Naive thymus-derived CD8-positive, alpha-beta T cell (primary cell): ENCODE measurements around the gene SLC39A11. TPM values are rescaled to one million over a fixed set of nuclear protein-coding genes. Genes with fewer than 3 reads are reported as not detected.
"Not testable (repeated sequence)": the region's sequence is repeated elsewhere in the genome, so short reads cannot be mapped to it uniquely, and the experiment has no call there.

Experiments
- ATAC-seq, 2 donors: fragments of 150-1000 bp; cut with Tn5 transposase in 1 of 2; sonication (Bioruptor Pico), chemical (Tn5 transposase) in 1 of 2; 1 replicate in 1 of 2; 2 replicates in 1 of 2; pipeline ENCODE4 v1.10.0; 2021; ENCODE audit warnings: mild to moderate bottlenecking in 2 of 2, moderate library complexity in 2 of 2
- POLR2A ChIA-PET: fragments of 350-600 bp; sonication (Branson Sonifier 250); formaldehyde crosslinking; loops from one replicate; lab custom pipeline; 2021; ENCODE audit warnings: antibody characterized with exemption; lab: Charles Lee
- DNase-seq, 10 donors: peaks; one replicate each; pipeline versions ENCODE4 v3.0.0 to v3.0.0-alpha.2; 2020 to 2022
- H3K27ac Mint-ChIP-seq, 10 donors: one replicate each; pipeline ENCODE4 v1.8.0; 2020 to 2022; ENCODE audit warnings: mild to moderate bottlenecking in 10 of 10, mixed read lengths in 10 of 10, moderate library complexity in 4 of 10, inconsistent platforms in 1 of 10
- H3K27me3 Mint-ChIP-seq, 5 donors: one replicate each; pipeline ENCODE4 v1.8.0; 2021 to 2022; ENCODE audit warnings: mixed read lengths in 5 of 5
- H3K36me3 Mint-ChIP-seq, 3 donors: one replicate each; pipeline ENCODE4 v1.8.0; 2020 to 2022; ENCODE audit warnings: mixed read lengths in 3 of 3, mild to moderate bottlenecking in 2 of 3, inconsistent platforms in 1 of 3
- H3K4me1 Mint-ChIP-seq, 4 donors: one replicate each; pipeline ENCODE4 v1.8.0; 2021 to 2022; ENCODE audit warnings: mixed read lengths in 4 of 4
- H3K4me3 Mint-ChIP-seq, 10 donors: one replicate each; pipeline ENCODE4 v1.8.0; 2020 to 2022; ENCODE audit warnings: mild to moderate bottlenecking in 10 of 10, mixed read lengths in 10 of 10, moderate library complexity in 6 of 10, inconsistent platforms in 1 of 10
- H3K9me3 Mint-ChIP-seq, 9 donors: one replicate each; pipeline ENCODE4 v1.8.0; 2020 to 2022; ENCODE audit warnings: mixed read lengths in 9 of 9, mild to moderate bottlenecking in 3 of 9, inconsistent platforms in 1 of 9, moderate library complexity in 1 of 9
- polyA plus RNA-seq, 3 donors: library from polyadenylated mRNA; unstranded; fragments of 300-500 nt; fragmentation: Illumina TruSeq; gene quantifications; one replicate each; pipeline ENCODE4 v1.2.3, GENCODE V29; 2021
- total RNA-seq, 8 experiments: library from RNA in 2 of 8; stranded (reverse) in 2 of 8; gene quantifications; one replicate each; pipeline ENCODE4 v1.2.3 and lab custom pipeline; 2021 to 2026

Gene SLC39A11
- total and polyA plus RNA-seq, 5 experiments from 2014 or later = 6.2 to 14.4 (median 10.3) TPM

- Mint-ChIP-seq H3K36me3 (peaks cover 26 to 58% (median 35%) of the 10 kb centered on the region in 3 donors), H3K9me3 (peaks cover 10 to 63% (median 20%) of the 10 kb centered on the region in 9 donors), H3K27ac (no peak overlapping the region), H3K27me3 (no peaks in the 10 kb centered on the region), H3K4me3 (no peak overlapping the region), H3K4me1 (no peaks in the 10 kb centered on the region)
- POLR2A ChIA-PET = no interaction called here
- DNase-seq = no peak
- no peak for ATAC-seq
Observed at GRCh38 chr17:72804949-72805707, 287.4 kb downstream of the SLC39A11 start.

GRCh38 chr17:72802726-72803125 is 289.8 kb downstream of the SLC39A11 start:
- DNase-seq (no peak), ATAC-seq (no peak)
- H3K4me3 Mint-ChIP-seq = no peak overlapping the region
- no peaks in the 10 kb centered on the region for H3K4me1 Mint-ChIP-seq
- H3K9me3 Mint-ChIP-seq = peaks cover 18 to 75% (median 31%) of the 10 kb centered on the region in 9 donors
- POLR2A ChIA-PET = no interaction called here
- no peaks in the 10 kb centered on the region for H3K27me3 Mint-ChIP-seq
- H3K36me3 Mint-ChIP-seq = peaks cover 30 to 70% (median 44%) of the 10 kb centered on the region in 3 donors
- no peak overlapping the region for H3K27ac Mint-ChIP-seq

- Mint-ChIP-seq H3K9me3 (peaks cover 14 to 99% (median 70%) of the 10 kb centered on the region in 9 donors), H3K27ac (no peak overlapping the region), H3K27me3 (no peaks in the 10 kb centered on the region), H3K4me3 (no peak overlapping the region), H3K36me3 (peaks cover 56 to 89% (median 81%) of the 10 kb centered on the region in 3 donors), H3K4me1 (no peaks in the 10 kb centered on the region)
- POLR2A ChIA-PET = no interaction called here
- DNase-seq (no peak), ATAC-seq (no peak)
Observed at GRCh38 chr17:72797142-72797541, 295.3 kb downstream of the SLC39A11 start.

GRCh38 chr17:72795941-72796340 is 296.5 kb downstream of the SLC39A11 start:
- POLR2A ChIA-PET = no interaction called here
- DNase-seq (no peak), ATAC-seq (no peak)
- no peaks in the 10 kb centered on the region for H3K4me1 Mint-ChIP-seq
- peaks cover 18 to 98% (median 70%) of the 10 kb centered on the region in 9 donors for H3K9me3 Mint-ChIP-seq
- H3K27ac Mint-ChIP-seq = no peak overlapping the region
- H3K36me3 Mint-ChIP-seq = peaks cover 59 to 91% (median 89%) of the 10 kb centered on the region in 3 donors
- no peak overlapping the region for H3K4me3 Mint-ChIP-seq
- H3K27me3 Mint-ChIP-seq = no peaks in the 10 kb centered on the region

GRCh38 chr17:72794152-72794551 is 298.3 kb downstream of the SLC39A11 start:
- POLR2A ChIA-PET = no interaction called here
- Mint-ChIP-seq H3K36me3 (peaks cover 56 to 85% (median 76%) of the 10 kb centered on the region in 3 donors), H3K9me3 (peaks cover 13 to 90% (median 56%) of the 10 kb centered on the region in 9 donors), H3K4me3 (no peak overlapping the region), H3K27me3 (no peaks in the 10 kb centered on the region), H3K27ac (no peak overlapping the region), H3K4me1 (no peaks in the 10 kb centered on the region)
- DNase-seq (no peak), ATAC-seq (no peak)

- Mint-ChIP-seq H3K27me3 (no peaks in the 10 kb centered on the region), H3K36me3 (peaks cover 47 to 71% (median 64%) of the 10 kb centered on the region in 3 donors), H3K27ac (no peak overlapping the region), H3K4me3 (no peak overlapping the region), H3K4me1 (peaks cover 0 to under 1% (median 0%) of the 10 kb centered on the region in 4 donors), H3K9me3 (peaks cover 6 to 76% (median 42%) of the 10 kb centered on the region in 9 donors)
- DNase-seq = no peak
- POLR2A ChIA-PET = no interaction called here
- ATAC-seq = no peak
Observed at GRCh38 chr17:72792771-72793170, 299.7 kb downstream of the SLC39A11 start.

GRCh38 chr17:72790190-72790589 is 302.3 kb downstream of the SLC39A11 start:
- Mint-ChIP-seq H3K9me3 (peaks cover 5 to 50% (median 29%) of the 10 kb centered on the region in 9 donors), H3K27me3 (no peaks in the 10 kb centered on the region), H3K27ac (no peak overlapping the region), H3K4me1 (peaks cover 0 to 2% (median 0%) of the 10 kb centered on the region in 4 donors), H3K4me3 (no peak overlapping the region), H3K36me3 (peaks cover 36 to 49% (median 39%) of the 10 kb centered on the region in 3 donors)
- POLR2A ChIA-PET = interaction anchor here (0.7 kb wide), 1 partner anchor 148 kb away, joined by 3 read pairs; no protein-coding TSS in a partner anchor
- ATAC-seq (no peak), DNase-seq (no peak)

GRCh38 chr17:72789711-72790110 is 302.8 kb downstream of the SLC39A11 start:
- no peak overlapping the region for H3K4me3 Mint-ChIP-seq
- POLR2A ChIA-PET = no interaction called here
- ATAC-seq = no peak
- DNase-seq = no peak
- H3K27ac Mint-ChIP-seq = no peak overlapping the region
- H3K9me3 Mint-ChIP-seq = peaks cover 5 to 45% (median 24%) of the 10 kb centered on the region in 9 donors
- no peaks in the 10 kb centered on the region for H3K27me3 Mint-ChIP-seq
- H3K36me3 Mint-ChIP-seq = peaks cover 33 to 44% (median 35%) of the 10 kb centered on the region in 3 donors
- H3K4me1 Mint-ChIP-seq = peaks cover 0 to 2% (median 0%) of the 10 kb centered on the region in 4 donors

GRCh38 chr17:72788950-72789585 is 303.4 kb downstream of the SLC39A11 start:
- Mint-ChIP-seq H3K36me3 (peaks cover 26 to 37% (median 28%) of the 10 kb centered on the region in 3 donors), H3K27ac (no peak overlapping the region), H3K9me3 (peaks cover 5 to 39% (median 17%) of the 10 kb centered on the region in 9 donors), H3K4me1 (peaks cover 0 to 2% (median 0%) of the 10 kb centered on the region in 4 donors), H3K27me3 (no peaks in the 10 kb centered on the region), H3K4me3 (no peak overlapping the region)
- POLR2A ChIA-PET = no interaction called here
- ATAC-seq (no peak), DNase-seq (no peak)

- DNase-seq = no peak
- peaks cover 0 to 13% (median under 1%) of the 10 kb centered on the region in 9 donors for H3K9me3 Mint-ChIP-seq
- POLR2A ChIA-PET = no interaction called here
- no peak for ATAC-seq
- H3K36me3 Mint-ChIP-seq = peaks cover 3 to 13% (median 11%) of the 10 kb centered on the region in 3 donors
- H3K27ac Mint-ChIP-seq = no peak overlapping the region
- peaks cover 0 to 2% (median 0%) of the 10 kb centered on the region in 4 donors for H3K4me1 Mint-ChIP-seq
- no peaks in the 10 kb centered on the region for H3K27me3 Mint-ChIP-seq
- no peak overlapping the region for H3K4me3 Mint-ChIP-seq
Observed at GRCh38 chr17:72786209-72786608, 306.3 kb downstream of the SLC39A11 start.

GRCh38 chr17:72782985-72783701 is 309.3 kb downstream of the SLC39A11 start:
- Mint-ChIP-seq H3K27ac (no peak overlapping the region), H3K4me3 (no peak overlapping the region)

GRCh38 chr17:72782437-72782836 is 310.1 kb downstream of the SLC39A11 start:
- ATAC-seq, H3K27me3 Mint-ChIP-seq, DNase-seq, H3K9me3 Mint-ChIP-seq, POLR2A ChIA-PET, H3K4me1 Mint-ChIP-seq, H3K4me3 Mint-ChIP-seq, H3K27ac Mint-ChIP-seq: not testable (repeated sequence)
- peaks cover 0 to 14% (median 11%) of the 10 kb centered on the region in 3 donors for H3K36me3 Mint-ChIP-seq

More at GRCh38 chr17:72782985-72783701, 309.3 kb downstream of the SLC39A11 start:
- ATAC-seq = no peak
- POLR2A ChIA-PET = no interaction called here
- no peak for DNase-seq
- H3K36me3 Mint-ChIP-seq = peaks cover 0 to 13% (median 9%) of the 10 kb centered on the region in 3 donors
- H3K27me3 Mint-ChIP-seq = no peaks in the 10 kb centered on the region
- peaks cover 0 to 2% (median 0%) of the 10 kb centered on the region in 4 donors for H3K4me1 Mint-ChIP-seq
- H3K9me3 Mint-ChIP-seq = peaks cover 0 to 4% (median 0%) of the 10 kb centered on the region in 9 donors
